Skeletal muscle tissue (tissue), 4 donors: ENCODE measurements around the gene PPP6R3. TPM values are rescaled to one million over a fixed set of nuclear protein-coding genes. Genes with fewer than 3 reads are reported as not detected.
A peak's percentile ranks its signal among the peaks of the same experiment; 100 is the strongest.

Experiments
- H3K27ac ChIP-seq: one replicate; pipeline ENCODE4 v1.7.0; 2013; ENCODE audit warnings: mild to moderate bottlenecking, low read depth, low read length, inconsistent platforms
- H3K27me3 ChIP-seq, 3 donors: one replicate each; pipeline ENCODE4 v1.7.0; 2013; ENCODE audit warnings: low read length in 3 of 3; ENCODE audit not compliant: control insufficient read depth in 3 of 3, insufficient read depth in 3 of 3
- H3K36me3 ChIP-seq, 3 donors: one replicate each; pipeline ENCODE4 v1.7.0; 2013; ENCODE audit warnings: low read length in 3 of 3; ENCODE audit not compliant: control insufficient read depth in 3 of 3, insufficient read depth in 3 of 3
- H3K4me1 ChIP-seq, 3 donors: one replicate each; pipeline ENCODE4 v1.7.0; 2013; ENCODE audit warnings: low read length in 3 of 3, mild to moderate bottlenecking in 3 of 3; ENCODE audit not compliant: control insufficient read depth in 3 of 3, insufficient read depth in 3 of 3
- H3K4me3 ChIP-seq, 3 donors: one replicate each; pipeline ENCODE4 v1.7.0; 2013; ENCODE audit warnings: low read length in 3 of 3
- H3K9ac ChIP-seq, 3 donors: one replicate each; pipeline ENCODE4 v1.7.0; 2013; ENCODE audit warnings: low read length in 3 of 3, mild to moderate bottlenecking in 3 of 3, moderate library complexity in 2 of 3, low read depth in 1 of 3
- H3K9me3 ChIP-seq, 3 donors: one replicate each; pipeline ENCODE4 v1.7.0; 2013; ENCODE audit warnings: low read length in 3 of 3; ENCODE audit not compliant: control insufficient read depth in 3 of 3
- total RNA-seq: library from RNA; depleted of rRNA; stranded (reverse); fragments of >200 nt; gene quantifications from one replicate; pipeline ENCODE4 v1.2.3, GENCODE V29; 2014
- donor health status: Osteomylitis.

The PPP6R3 gene
- total RNA-seq, 1 donor from 2014 or later = 103 TPM

- no peaks in the 10 kb centered on the region for H3K27me3 ChIP-seq
- H3K9me3 ChIP-seq = no peaks in the 10 kb centered on the region
- H3K4me3 ChIP-seq = no peak overlapping the region
- H3K36me3 ChIP-seq = peaks cover 16 to 27% (median 23%) of the 10 kb centered on the region in 3 donors
- no peak overlapping the region for H3K9ac ChIP-seq
- H3K4me1 ChIP-seq = peaks cover 36 to 63% (median 37%) of the 10 kb centered on the region in 3 donors
- H3K27ac ChIP-seq = no peak overlapping the region
Measured at GRCh38 chr11:68542617-68543016, 82.1 kb downstream of the PPP6R3 start.

GRCh38 chr11:68543594-68543993, 83.0 kb downstream of the PPP6R3 start:
- Histone ChIP-seq H3K9ac (no peak overlapping the region), H3K36me3 (peaks cover 21 to 31% (median 25%) of the 10 kb centered on the region in 3 donors), H3K4me3 (no peak overlapping the region), H3K9me3 (no peaks in the 10 kb centered on the region), H3K27me3 (no peaks in the 10 kb centered on the region), H3K4me1 (peaks cover 41 to 68% (median 41%) of the 10 kb centered on the region in 3 donors), H3K27ac (no peak overlapping the region)

- Histone ChIP-seq H3K9me3 (no peaks in the 10 kb centered on the region), H3K4me3 (no peak overlapping the region), H3K27me3 (no peaks in the 10 kb centered on the region), H3K27ac (no peak overlapping the region), H3K4me1 (peaks cover 43 to 72% (median 44%) of the 10 kb centered on the region in 3 donors), H3K36me3 (peaks cover 18 to 26% (median 20%) of the 10 kb centered on the region in 3 donors), H3K9ac (no peak overlapping the region)
Measured at GRCh38 chr11:68545347-68545746, 84.8 kb downstream of the PPP6R3 start.

- no peak overlapping the region for H3K4me3 ChIP-seq
- H3K27ac ChIP-seq = no peak overlapping the region
- H3K36me3 ChIP-seq = peaks cover 18 to 27% (median 20%) of the 10 kb centered on the region in 3 donors
- H3K9me3 ChIP-seq = no peaks in the 10 kb centered on the region
- no peak overlapping the region for H3K9ac ChIP-seq
- no peaks in the 10 kb centered on the region for H3K27me3 ChIP-seq
- peaks cover 43 to 70% (median 44%) of the 10 kb centered on the region in 3 donors for H3K4me1 ChIP-seq
Measured at GRCh38 chr11:68545796-68546195, 85.2 kb downstream of the PPP6R3 start.

- no peaks in the 10 kb centered on the region for H3K9me3 ChIP-seq
- peaks cover 37 to 64% (median 42%) of the 10 kb centered on the region in 3 donors for H3K4me1 ChIP-seq
- H3K27me3 ChIP-seq = no peaks in the 10 kb centered on the region
- peaks cover 18 to 22% (median 18%) of the 10 kb centered on the region in 3 donors for H3K36me3 ChIP-seq
- no peak overlapping the region for H3K27ac ChIP-seq
- H3K9ac ChIP-seq = peak overlapping the region in 1 of 3 donors; percentile 15
- H3K4me3 ChIP-seq = no peak overlapping the region
Measured at GRCh38 chr11:68546555-68546954, 86.0 kb downstream of the PPP6R3 start.

GRCh38 chr11:68549789-68550484, 89.4 kb downstream of the PPP6R3 start:
- Histone ChIP-seq H3K4me3 (no peak overlapping the region), H3K4me1 (peaks cover 27 to 45% (median 30%) of the 10 kb centered on the region in 3 donors), H3K27me3 (no peaks in the 10 kb centered on the region), H3K27ac (peak overlapping the region; percentile 31), H3K9me3 (no peaks in the 10 kb centered on the region), H3K9ac (peak overlapping the region in 1 of 3 donors; percentile 0), H3K36me3 (peaks cover 17 to 32% (median 17%) of the 10 kb centered on the region in 3 donors)

- Histone ChIP-seq H3K9ac (no peak overlapping the region), H3K27me3 (no peaks in the 10 kb centered on the region), H3K4me1 (peaks cover 27 to 43% (median 28%) of the 10 kb centered on the region in 3 donors), H3K4me3 (no peak overlapping the region), H3K27ac (peak overlapping the region; percentile 31), H3K36me3 (peaks cover 17 to 32% (median 17%) of the 10 kb centered on the region in 3 donors), H3K9me3 (no peaks in the 10 kb centered on the region)
Measured at GRCh38 chr11:68550485-68550817, 89.9 kb downstream of the PPP6R3 start.

GRCh38 chr11:68551223-68551622, 90.7 kb downstream of the PPP6R3 start:
- H3K27ac ChIP-seq = no peak overlapping the region

GRCh38 chr11:68551777-68552176, 91.2 kb downstream of the PPP6R3 start:
- Histone ChIP-seq H3K9me3 (no peaks in the 10 kb centered on the region), H3K4me1 (peaks cover 14 to 30% (median 15%) of the 10 kb centered on the region in 3 donors), H3K36me3 (peaks cover 13 to 32% (median 17%) of the 10 kb centered on the region in 3 donors), H3K4me3 (no peak overlapping the region), H3K27me3 (no peaks in the 10 kb centered on the region), H3K9ac (no peak overlapping the region), H3K27ac (no peak overlapping the region)

More at GRCh38 chr11:68551223-68551622, 90.7 kb downstream of the PPP6R3 start:
- no peak overlapping the region for H3K9ac ChIP-seq
- no peak overlapping the region for H3K4me3 ChIP-seq
- peaks cover 13 to 32% (median 17%) of the 10 kb centered on the region in 3 donors for H3K36me3 ChIP-seq
- H3K9me3 ChIP-seq = no peaks in the 10 kb centered on the region
- no peaks in the 10 kb centered on the region for H3K27me3 ChIP-seq
- H3K4me1 ChIP-seq = peaks cover 20 to 35% (median 21%) of the 10 kb centered on the region in 3 donors

- no peak overlapping the region for H3K9ac ChIP-seq
- peaks cover 11 to 23% (median 14%) of the 10 kb centered on the region in 3 donors for H3K4me1 ChIP-seq
- no peak overlapping the region for H3K27ac ChIP-seq
- H3K36me3 ChIP-seq = peaks cover 9 to 35% (median 17%) of the 10 kb centered on the region in 3 donors
- no peaks in the 10 kb centered on the region for H3K9me3 ChIP-seq
- no peaks in the 10 kb centered on the region for H3K27me3 ChIP-seq
- no peak overlapping the region for H3K4me3 ChIP-seq
Measured at GRCh38 chr11:68552542-68552941, 92.0 kb downstream of the PPP6R3 start.
